Activated T-helper 17 cell treated with anti-CD3 and anti-CD28 coated beads, Interleukin-2, amount 50 U/mL, for 72 hours (primary cell): ENCODE data around the gene NSA2. TPM values are rescaled to one million over a fixed set of nuclear protein-coding genes. Genes with fewer than 3 reads are reported as not detected.
"Not testable (repeated sequence)": the region's sequence is repeated elsewhere in the genome, so short reads cannot be mapped to it uniquely, and the experiment has no call there.

ENCODE experiments used
- ATAC-seq: fragments of 150-1000 bp; cut with Tn5 transposase; replicated peaks from 2 replicates; pipeline ENCODE4 v1.10.0; 2021; ENCODE audit warnings: mild to moderate bottlenecking, moderate library complexity
- H3K27ac Mint-ChIP-seq: one replicate; pipeline ENCODE4 v1.8.0; 2022; ENCODE audit warnings: mixed read lengths
- H3K27me3 Mint-ChIP-seq: one replicate; pipeline ENCODE4 v1.8.0; 2022; ENCODE audit warnings: mixed read lengths
- H3K36me3 Mint-ChIP-seq: one replicate; pipeline ENCODE4 v1.8.0; 2022; ENCODE audit warnings: low read depth, mild to moderate bottlenecking, mixed read lengths
- H3K4me1 Mint-ChIP-seq: one replicate; pipeline ENCODE4 v1.8.0; 2022; ENCODE audit warnings: mixed read lengths
- H3K4me3 Mint-ChIP-seq: one replicate; pipeline ENCODE4 v1.8.0; 2022; ENCODE audit warnings: mild to moderate bottlenecking, mixed read lengths
- H3K9me3 Mint-ChIP-seq: one replicate; pipeline ENCODE4 v1.8.0; 2022; ENCODE audit warnings: mixed read lengths
- total RNA-seq, 2 donors: library from RNA; stranded (reverse); gene quantifications; one replicate each; pipeline ENCODE4 v1.2.3, GENCODE V29; 2022

NSA2 gene
- total RNA-seq = 10 to 100 TPM; 75.9 to 80.3 TPM

- peak within 1 kb of the TSS; percentile 97 for H3K27ac Mint-ChIP-seq
- H3K4me3 Mint-ChIP-seq = peak within 1 kb of the TSS; percentile 99
- peaks cover 78% of the 10 kb centered on the region for H3K36me3 Mint-ChIP-seq
- H3K4me1 Mint-ChIP-seq = peaks cover 12% of the 10 kb centered on the region
- peak; percentile 87 for ATAC-seq
- no peaks in the 10 kb centered on the region for H3K27me3 Mint-ChIP-seq
- no peaks in the 10 kb centered on the region for H3K9me3 Mint-ChIP-seq
Observed at GRCh38 chr5:74766849-74767578, at the start of gene NSA2, which contains the start of gene GFM2. TSS of gene NSA2 (plus strand) at chr5:74767249. CDS start at chr5:74767361, 112 bp downstream. TSS of gene GFM2 (minus strand) at chr5:74767117. CDS start at chr5:74763742, 3,375 bp downstream.

- Mint-ChIP-seq H3K36me3 (peaks cover 95% of the 10 kb centered on the region), H3K27ac (no peak overlapping the region), H3K9me3 (no peaks in the 10 kb centered on the region), H3K27me3 (no peaks in the 10 kb centered on the region), H3K4me1 (no peaks in the 10 kb centered on the region), H3K4me3 (no peak overlapping the region)
- ATAC-seq = no peak
Observed at GRCh38 chr5:74717596-74717995, 49.5 kb upstream of the NSA2 start.

DNA sequence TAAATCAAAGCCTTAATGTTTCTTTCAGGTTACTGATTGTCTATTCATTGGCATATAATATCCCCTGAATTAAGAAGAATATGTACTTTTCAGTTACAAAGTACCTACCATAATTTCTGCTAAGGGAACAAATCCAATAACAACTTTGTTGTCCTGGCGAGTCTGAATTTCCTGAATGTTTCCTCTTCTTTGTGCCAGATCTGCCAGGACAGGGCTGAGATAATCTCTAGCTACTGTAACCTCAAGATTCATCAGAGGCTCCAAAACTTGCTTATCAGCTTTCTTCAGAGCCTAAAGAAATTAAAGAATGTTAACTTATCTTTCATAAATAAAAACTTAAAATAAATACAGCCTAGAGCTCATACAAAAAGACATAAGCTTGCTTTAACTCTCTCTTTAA, 44.8 kb upstream of the NSA2 start:
- H3K27me3 Mint-ChIP-seq = no peaks in the 10 kb centered on the region
- no peak overlapping the region for H3K4me3 Mint-ChIP-seq
- peaks cover 93% of the 10 kb centered on the region for H3K36me3 Mint-ChIP-seq
- H3K4me1 Mint-ChIP-seq = no peaks in the 10 kb centered on the region
- H3K9me3 Mint-ChIP-seq = no peaks in the 10 kb centered on the region
- no peak for ATAC-seq
- no peak overlapping the region for H3K27ac Mint-ChIP-seq

- H3K27me3 Mint-ChIP-seq = no peaks in the 10 kb centered on the region
- no peak for ATAC-seq
- peaks cover 93% of the 10 kb centered on the region for H3K36me3 Mint-ChIP-seq
- no peak overlapping the region for H3K27ac Mint-ChIP-seq
- no peaks in the 10 kb centered on the region for H3K4me1 Mint-ChIP-seq
- no peaks in the 10 kb centered on the region for H3K9me3 Mint-ChIP-seq
- no peak overlapping the region for H3K4me3 Mint-ChIP-seq
Observed at GRCh38 chr5:74725331-74725730, 41.7 kb upstream of the NSA2 start.

DNA sequence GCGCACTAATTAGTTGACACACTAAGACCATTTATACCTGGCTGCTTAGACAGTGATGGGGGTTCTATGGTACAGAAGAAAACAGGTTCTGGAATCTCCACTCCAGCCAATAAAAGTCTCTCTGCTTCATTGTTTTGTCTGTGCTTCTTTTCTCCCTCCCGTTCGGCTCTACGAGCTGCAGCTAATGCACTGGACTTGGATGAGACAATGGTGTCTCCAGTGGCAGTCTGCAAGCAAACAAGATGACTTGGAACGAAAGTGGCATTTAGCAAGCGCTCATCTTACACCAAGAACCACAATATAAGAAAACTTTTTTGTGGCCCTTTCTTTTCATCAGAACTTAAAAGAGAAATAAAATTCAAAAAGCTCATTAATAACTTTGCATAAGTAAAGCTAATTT, 30.3 kb upstream of the NSA2 start:
- H3K27me3 Mint-ChIP-seq = no peaks in the 10 kb centered on the region
- H3K4me3 Mint-ChIP-seq = no peak overlapping the region
- H3K9me3 Mint-ChIP-seq = no peaks in the 10 kb centered on the region
- no peak overlapping the region for H3K27ac Mint-ChIP-seq
- no peaks in the 10 kb centered on the region for H3K4me1 Mint-ChIP-seq
- peaks cover 94% of the 10 kb centered on the region for H3K36me3 Mint-ChIP-seq
- ATAC-seq = no peak

DNA sequence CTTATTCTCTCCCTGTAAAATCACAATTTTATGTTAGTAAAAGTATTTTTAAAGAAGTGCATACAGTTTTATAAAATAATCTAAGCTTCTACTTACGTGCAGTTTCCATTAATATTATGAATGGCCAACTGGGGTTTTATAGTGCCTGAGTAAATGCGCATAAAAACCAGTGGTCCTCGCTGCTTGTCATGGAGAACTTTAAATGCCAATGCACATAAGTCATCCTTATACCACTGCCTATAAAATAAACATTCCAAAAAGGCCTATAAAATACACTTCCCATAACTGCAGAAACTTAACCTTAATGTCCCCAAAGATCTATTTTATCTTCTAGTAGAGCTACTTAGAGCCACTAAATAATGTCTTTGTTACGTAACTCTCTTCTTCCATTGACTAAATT, 28.6 kb upstream of the NSA2 start:
- H3K9me3 Mint-ChIP-seq = no peaks in the 10 kb centered on the region
- no peak for ATAC-seq
- peaks cover 93% of the 10 kb centered on the region for H3K36me3 Mint-ChIP-seq
- H3K27ac Mint-ChIP-seq = no peak overlapping the region
- no peak overlapping the region for H3K4me3 Mint-ChIP-seq
- H3K4me1 Mint-ChIP-seq = no peaks in the 10 kb centered on the region
- H3K27me3 Mint-ChIP-seq = no peaks in the 10 kb centered on the region

DNA sequence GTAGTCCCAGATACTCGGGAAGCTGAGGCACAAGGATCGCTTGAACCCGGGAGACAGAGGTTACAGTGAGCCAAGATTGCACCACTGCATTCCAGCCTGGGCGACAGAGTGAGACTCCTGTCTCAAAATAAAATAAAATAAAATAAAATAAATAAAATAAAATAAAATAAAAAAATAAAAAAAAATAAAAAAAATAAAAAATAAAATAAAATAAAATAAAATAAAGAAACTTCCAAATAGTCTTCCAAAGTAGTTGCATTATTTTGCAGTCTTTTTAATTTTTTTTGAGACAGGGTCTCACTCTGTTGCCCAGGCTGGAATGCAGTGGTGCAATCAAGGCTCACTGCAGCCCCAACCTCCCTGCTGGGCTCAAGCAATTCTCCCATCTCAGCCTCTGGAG, 18.3 kb upstream of the NSA2 start:
- ATAC-seq, H3K4me3 Mint-ChIP-seq, H3K27me3 Mint-ChIP-seq, H3K4me1 Mint-ChIP-seq, H3K9me3 Mint-ChIP-seq, H3K27ac Mint-ChIP-seq: not testable (repeated sequence)
- peaks cover 90% of the 10 kb centered on the region for H3K36me3 Mint-ChIP-seq

DNA sequence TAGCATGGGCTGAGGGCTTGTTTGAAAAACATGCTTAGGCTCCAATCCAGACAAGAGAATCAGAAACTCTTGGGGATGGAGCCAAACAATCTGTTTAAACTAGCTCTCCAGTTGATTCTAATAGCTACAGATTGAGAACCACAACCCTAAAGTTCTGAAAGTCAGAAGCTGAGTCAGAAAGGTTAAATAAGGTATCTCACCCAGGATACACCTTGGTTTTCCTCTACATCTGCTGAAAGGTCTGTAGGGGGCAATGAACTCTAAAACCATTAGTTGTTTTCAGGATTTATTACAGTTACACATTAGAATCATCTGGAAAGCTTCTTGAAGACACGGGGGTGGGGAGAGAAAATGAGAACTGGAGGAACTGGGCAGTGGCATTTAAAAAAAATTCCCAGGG, 5.8 kb upstream of the NSA2 start:
- Mint-ChIP-seq H3K27me3 (no peaks in the 10 kb centered on the region), H3K36me3 (peaks cover 78% of the 10 kb centered on the region), H3K27ac (no peak overlapping the region), H3K9me3 (no peaks in the 10 kb centered on the region), H3K4me1 (peaks cover 25% of the 10 kb centered on the region), H3K4me3 (no peak overlapping the region)
- peak; percentile 53 for ATAC-seq

DNA sequence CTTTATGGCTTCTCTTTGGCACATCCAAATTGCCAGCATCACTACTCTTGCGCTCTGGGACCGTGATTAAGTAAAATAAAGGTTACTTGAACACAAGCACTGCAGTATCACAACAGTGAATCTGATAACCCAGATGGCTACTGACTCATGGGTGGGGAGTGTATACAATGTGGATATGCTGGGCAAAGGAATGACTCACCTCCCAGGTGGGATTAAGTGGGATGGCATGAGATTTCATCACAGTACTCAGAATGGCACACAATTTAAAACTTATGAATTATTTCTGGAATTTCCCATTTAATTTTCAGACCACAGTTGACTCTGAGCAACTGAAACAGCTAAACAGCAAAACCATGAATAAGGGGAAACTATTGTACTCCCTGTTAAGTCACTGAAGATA, 4.5 kb upstream of the NSA2 start:
- H3K36me3 Mint-ChIP-seq = peaks cover 77% of the 10 kb centered on the region
- peaks cover 25% of the 10 kb centered on the region for H3K4me1 Mint-ChIP-seq
- H3K27me3 Mint-ChIP-seq = no peaks in the 10 kb centered on the region
- no peaks in the 10 kb centered on the region for H3K9me3 Mint-ChIP-seq
- peak overlapping the region; percentile 75 for H3K27ac Mint-ChIP-seq
- H3K4me3 Mint-ChIP-seq = peak overlapping the region; percentile 41
- peak; percentile 70 for ATAC-seq

DNA sequence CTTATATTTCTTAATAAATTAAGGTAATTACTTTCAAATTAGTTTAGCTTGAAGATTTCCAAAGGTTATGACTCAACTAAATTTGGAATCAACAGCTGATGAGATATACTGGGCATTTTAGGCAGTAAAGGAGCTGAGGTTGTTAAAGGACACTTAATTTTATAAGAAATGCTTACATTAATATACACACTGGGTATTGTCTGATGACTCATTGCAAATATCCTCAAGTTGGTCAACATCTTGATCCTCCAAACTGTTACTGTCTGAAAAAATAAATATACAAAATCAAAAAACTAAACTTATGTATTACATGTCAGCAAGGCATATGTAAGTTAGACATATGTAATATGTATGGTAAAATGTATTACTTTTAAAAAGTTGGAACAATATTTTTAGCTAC, 3.5 kb upstream of the NSA2 start:
- no peak overlapping the region for H3K27ac Mint-ChIP-seq
- no peak overlapping the region for H3K4me3 Mint-ChIP-seq
- no peaks in the 10 kb centered on the region for H3K9me3 Mint-ChIP-seq
- H3K4me1 Mint-ChIP-seq = peaks cover 25% of the 10 kb centered on the region
- peaks cover 77% of the 10 kb centered on the region for H3K36me3 Mint-ChIP-seq
- no peaks in the 10 kb centered on the region for H3K27me3 Mint-ChIP-seq
- no peak for ATAC-seq

DNA sequence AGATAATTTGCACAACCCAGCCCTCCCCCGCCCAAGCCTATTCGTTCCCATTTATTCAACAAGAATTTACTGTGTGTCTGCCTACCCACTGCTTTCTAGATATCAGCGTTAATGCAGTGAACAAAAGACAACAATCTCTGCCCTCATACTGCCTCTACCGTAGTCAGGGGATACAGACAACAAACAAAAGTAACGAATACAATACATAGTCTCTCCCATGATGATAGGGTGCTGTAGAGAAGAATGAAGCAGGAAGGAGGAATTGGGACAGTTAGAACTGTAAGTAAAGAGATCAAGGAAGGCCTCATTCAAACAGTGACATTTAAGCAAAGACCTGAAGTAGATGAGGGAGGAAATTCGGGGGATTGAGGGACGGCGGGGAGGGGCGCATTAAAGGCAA, 1.8 kb upstream of the NSA2 start:
- Mint-ChIP-seq H3K27me3 (no peaks in the 10 kb centered on the region), H3K36me3 (peaks cover 78% of the 10 kb centered on the region), H3K4me1 (peaks cover 25% of the 10 kb centered on the region), H3K9me3 (no peaks in the 10 kb centered on the region), H3K27ac (peak overlapping the region; percentile 29), H3K4me3 (peak overlapping the region; percentile 99)
- no peak for ATAC-seq

GRCh38 chr5:74765929-74766328, 1.1 kb upstream of the NSA2 start:
- Mint-ChIP-seq H3K9me3 (no peaks in the 10 kb centered on the region), H3K27me3 (no peaks in the 10 kb centered on the region), H3K4me3 (peak overlapping the region; percentile 99), H3K4me1 (peaks cover 20% of the 10 kb centered on the region), H3K27ac (peak overlapping the region; percentile 97), H3K36me3 (peaks cover 78% of the 10 kb centered on the region)
- ATAC-seq = no peak

DNA sequence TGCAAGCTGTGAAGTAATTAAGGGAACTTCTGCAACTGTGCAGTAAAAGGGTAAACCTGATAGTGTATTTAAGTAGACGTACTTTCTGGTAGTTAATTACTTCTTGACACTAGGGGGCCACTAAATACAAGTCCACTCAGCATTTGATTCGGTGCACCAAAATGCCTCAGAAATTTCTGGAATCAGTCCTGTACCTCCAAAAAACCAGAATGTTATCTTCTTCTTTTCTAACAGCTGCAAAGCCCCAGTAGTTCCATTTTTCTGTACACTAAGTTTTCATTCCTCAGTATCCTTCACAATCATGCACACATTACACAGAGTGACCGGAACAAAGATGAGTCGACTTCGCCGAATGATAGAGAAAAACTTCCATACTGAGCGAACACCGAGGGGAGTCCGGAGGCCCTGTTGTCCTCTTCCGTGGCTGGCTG, 616 bp upstream of the NSA2 start:
- ATAC-seq = peak; percentile 20
- H3K27me3 Mint-ChIP-seq = no peaks in the 10 kb centered on the region
- H3K9me3 Mint-ChIP-seq = no peaks in the 10 kb centered on the region
- peaks cover 17% of the 10 kb centered on the region for H3K4me1 Mint-ChIP-seq
- H3K36me3 Mint-ChIP-seq = peaks cover 78% of the 10 kb centered on the region
- peak overlapping the region; percentile 97 for H3K27ac Mint-ChIP-seq
- peak overlapping the region; percentile 99 for H3K4me3 Mint-ChIP-seq

- H3K36me3 Mint-ChIP-seq = peaks cover 78% of the 10 kb centered on the region
- H3K4me1 Mint-ChIP-seq = peaks cover 7% of the 10 kb centered on the region
- peak overlapping the region; percentile 97 for H3K27ac Mint-ChIP-seq
- ATAC-seq = no peak
- no peaks in the 10 kb centered on the region for H3K9me3 Mint-ChIP-seq
- peak overlapping the region; percentile 99 for H3K4me3 Mint-ChIP-seq
- no peaks in the 10 kb centered on the region for H3K27me3 Mint-ChIP-seq
Observed at GRCh38 chr5:74767579-74767913, 497 bp downstream of the NSA2 start.

- peaks cover 93% of the 10 kb centered on the region for H3K36me3 Mint-ChIP-seq
- no peaks in the 10 kb centered on the region for H3K9me3 Mint-ChIP-seq
- no peak overlapping the region for H3K4me3 Mint-ChIP-seq
- H3K27me3 Mint-ChIP-seq = no peaks in the 10 kb centered on the region
- no peak overlapping the region for H3K27ac Mint-ChIP-seq
- no peak for ATAC-seq
- H3K4me1 Mint-ChIP-seq = no peaks in the 10 kb centered on the region
Observed at GRCh38 chr5:74772359-74772758, 5.3 kb downstream of the NSA2 start.
